8988T (cell line): ENCODE measurements around the gene ACKR3.
A peak's percentile ranks its signal among the peaks of the same experiment; 100 is the strongest.

Experiments
- DNase-seq: peaks from one replicate; pipeline ENCODE4 v3.0.0; 2011

The ACKR3 gene

DNA sequence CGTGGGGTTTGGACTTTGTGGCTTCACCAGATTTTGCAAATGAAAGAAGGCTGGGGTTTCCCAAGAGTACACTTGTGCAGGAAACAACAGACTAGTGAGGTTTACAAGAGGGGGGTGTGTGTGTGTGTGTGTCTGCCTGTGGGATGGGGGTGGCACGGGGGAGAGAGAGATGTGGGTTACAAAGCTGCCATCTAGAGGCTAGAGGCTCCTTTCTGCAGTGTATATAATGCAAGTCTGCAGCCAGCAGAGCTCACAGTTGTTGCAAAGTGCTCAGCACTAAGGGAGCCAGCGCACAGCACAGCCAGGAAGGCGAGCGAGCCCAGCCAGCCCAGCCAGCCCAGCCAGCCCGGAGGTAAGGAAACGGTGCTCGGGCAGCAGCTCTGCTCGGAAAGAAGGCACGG lies at the start of gene ACKR3:
TSS of gene ACKR3 (plus strand) at position 253 of the 401 bp plus-strand sequence. CDS start 10,641 bp downstream, outside the sequence.
- peak; percentile 75 for DNase-seq

- no peak for DNase-seq
These were observed 48.1 kb upstream of the ACKR3 start for GRCh38 chr2:236521556-236521955.

- DNase-seq, result no peak
These were observed 46.4 kb upstream of the ACKR3 start for GRCh38 chr2:236523249-236523648.

DNA sequence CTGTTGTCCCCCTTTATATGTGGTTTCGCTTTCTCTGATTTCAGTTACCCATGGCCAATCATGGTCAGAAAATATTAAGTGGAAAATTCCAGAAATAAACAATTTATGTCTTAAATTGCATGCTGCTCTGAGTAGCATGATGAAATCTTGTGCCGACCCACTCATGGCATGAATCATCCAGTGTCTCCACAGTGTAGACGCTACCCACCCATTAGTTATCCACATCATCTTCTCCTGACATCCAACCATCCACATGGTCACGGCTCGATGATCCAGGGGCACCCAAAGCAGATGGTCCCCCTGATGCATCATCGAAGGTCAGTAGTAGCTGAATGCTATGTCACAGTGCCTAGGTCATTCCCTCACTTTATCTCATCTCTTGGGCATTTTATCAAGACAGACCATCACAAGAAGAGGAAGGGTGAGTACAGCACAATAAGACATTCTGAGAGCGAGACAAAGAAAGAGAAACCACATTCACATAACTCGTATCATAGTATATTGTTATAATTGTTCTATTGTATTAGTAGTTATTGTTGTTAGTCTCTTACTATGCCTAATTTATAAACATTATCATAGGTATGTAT lies 44.1 kb upstream of the ACKR3 start:
- DNase-seq, result no peak

GRCh38 chr2:236526455-236527158 lies 43.0 kb upstream of the ACKR3 start:
- DNase-seq, result no peak

DNA sequence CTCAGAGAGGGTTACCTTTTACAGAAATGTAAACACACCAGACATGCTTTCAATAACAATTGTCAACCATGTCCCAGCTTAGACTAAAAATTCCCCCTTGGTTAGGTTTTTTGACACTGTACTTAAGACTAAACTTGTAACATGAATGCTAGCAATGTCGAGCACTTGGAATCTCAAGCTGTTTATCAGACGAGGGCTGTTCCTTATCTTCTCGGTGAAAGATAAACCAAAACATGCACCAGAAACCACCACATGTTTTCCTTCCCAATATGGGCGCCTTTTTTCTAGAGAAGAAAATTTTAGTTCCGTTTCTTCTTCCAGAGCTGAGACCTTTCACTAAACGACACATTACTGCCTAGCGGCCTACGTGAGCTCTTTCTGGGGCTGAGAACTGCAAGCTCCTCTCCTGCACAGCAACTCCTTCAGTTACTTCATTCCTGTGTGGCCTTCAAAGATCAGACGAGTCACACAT lies 42.4 kb upstream of the ACKR3 start:
- no peak for DNase-seq

DNA sequence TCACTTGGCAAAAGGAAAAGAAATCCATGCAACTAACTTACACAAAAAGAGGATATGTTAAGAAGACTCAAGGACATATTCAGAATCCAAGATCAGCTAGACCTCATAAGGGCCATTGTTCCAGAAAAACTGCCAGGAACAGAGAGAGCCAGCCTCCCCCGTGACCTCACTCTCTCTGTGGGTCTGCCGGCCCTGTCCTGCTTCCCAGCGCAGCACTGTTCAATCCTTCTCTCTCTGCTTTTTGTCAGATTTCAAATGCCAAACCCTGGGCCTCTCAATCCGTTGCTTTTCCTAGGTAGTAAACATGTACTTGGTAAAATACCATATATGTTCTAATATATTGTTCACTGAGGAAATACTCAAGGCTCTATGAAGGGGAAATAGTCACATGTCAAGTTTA lies 40.0 kb upstream of the ACKR3 start:
- DNase-seq, result no peak

- no peak for DNase-seq
These were observed 39.1 kb upstream of the ACKR3 start for GRCh38 chr2:236530512-236530911.

- DNase-seq, result no peak
These were observed 38.4 kb upstream of the ACKR3 start for GRCh38 chr2:236531195-236531594.

- DNase-seq, result no peak
These were observed 37.6 kb upstream of the ACKR3 start for GRCh38 chr2:236531996-236532395.

- no peak for DNase-seq
These were observed 36.3 kb upstream of the ACKR3 start for GRCh38 chr2:236533343-236533742.

- no peak for DNase-seq
These were observed 34.6 kb upstream of the ACKR3 start for GRCh38 chr2:236535024-236535423.

- no peak for DNase-seq
These were observed 32.8 kb upstream of the ACKR3 start for GRCh38 chr2:236536727-236537398.

DNA sequence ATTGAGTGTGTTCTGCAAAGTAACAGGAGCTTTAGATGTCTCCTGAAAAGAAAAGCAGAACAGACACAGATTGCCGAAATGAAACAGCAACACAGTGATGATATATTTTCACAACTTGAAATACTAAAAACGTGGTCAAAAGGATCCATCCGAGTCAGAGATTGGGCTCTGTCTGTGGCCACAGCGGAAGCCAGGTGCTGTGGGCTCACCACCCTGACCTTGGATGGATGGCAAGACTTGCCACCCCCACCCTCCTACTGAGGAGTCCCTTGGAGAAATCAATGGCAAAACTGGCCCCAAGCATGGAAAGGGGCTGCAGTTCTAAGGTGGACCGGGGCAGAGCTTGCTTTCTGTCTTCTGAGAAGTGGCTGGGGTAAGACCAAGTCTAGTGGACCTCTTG lies 31.4 kb upstream of the ACKR3 start:
- DNase-seq, result no peak

- DNase-seq, result no peak
These were observed 28.5 kb upstream of the ACKR3 start for GRCh38 chr2:236541008-236541562.

DNA sequence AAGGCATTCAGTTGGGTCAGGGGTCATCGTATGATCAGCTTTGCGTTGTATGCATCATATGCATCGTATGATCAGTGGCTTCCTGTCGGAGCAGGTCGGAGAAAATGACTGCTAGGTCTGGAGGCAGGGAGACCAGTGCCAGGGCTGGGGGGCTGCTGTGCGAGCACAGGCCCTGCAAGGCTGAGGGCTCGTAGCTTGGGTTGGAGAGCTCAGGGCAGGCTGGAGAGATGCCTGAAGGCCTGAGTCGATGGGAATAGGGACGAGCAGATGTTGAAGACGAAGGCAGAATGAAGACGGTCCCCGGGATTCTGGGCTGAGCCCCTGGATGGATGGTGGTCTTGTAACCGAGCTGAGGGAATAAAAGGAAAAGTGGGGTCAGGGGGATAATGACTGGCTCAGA lies 25.3 kb upstream of the ACKR3 start:
- no peak for DNase-seq

DNA sequence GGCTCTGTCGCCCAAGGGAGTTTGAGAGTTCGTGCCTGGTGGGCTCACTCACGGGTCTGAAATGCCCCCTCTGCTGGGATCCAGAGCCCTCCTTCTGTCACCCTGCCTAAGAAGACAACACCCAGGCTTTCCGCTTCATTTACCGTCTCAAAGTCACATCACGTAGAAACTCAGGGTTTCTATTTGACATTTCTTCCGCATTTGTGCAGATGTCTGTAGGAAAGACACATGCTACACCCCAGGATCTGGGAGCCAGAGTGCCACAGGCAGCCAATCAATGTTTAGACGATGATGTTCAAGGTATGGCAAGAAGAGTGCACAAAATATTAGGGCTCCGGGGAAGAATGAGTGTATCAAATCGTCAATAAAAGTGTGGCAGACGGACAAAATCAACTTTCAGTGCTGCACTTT lies 24.4 kb upstream of the ACKR3 start:
- DNase-seq, result no peak

DNA sequence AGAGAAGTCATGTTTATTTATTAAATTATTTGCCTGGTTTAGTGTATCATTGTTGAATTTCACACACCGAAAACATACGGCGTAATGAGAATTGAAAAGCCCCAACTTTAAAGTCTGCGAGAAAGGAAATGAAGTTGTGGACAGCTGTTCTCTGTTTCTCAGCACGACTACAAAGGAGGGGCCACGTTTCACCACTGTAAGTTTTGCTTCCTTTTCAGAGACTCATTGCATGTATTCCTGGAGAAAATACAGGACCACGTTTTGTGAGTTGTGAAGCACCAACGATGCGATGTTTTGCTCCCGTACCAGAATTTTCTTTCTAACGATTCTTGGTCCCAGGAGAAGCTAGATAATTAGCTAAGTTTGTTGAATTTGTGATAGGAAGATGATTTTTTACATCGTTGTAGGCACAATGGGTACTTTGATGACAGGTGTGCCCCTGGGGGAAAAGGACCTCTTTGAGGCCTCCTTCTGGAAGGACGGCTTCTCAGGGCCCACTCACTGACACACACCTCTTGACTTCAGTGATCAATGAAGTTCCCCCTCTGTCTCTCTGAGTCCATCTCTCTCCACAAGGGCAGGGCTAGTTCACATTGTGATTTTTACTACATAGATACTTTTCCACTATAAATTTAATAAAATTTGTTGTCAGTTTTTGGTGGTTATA lies 23.7 kb upstream of the ACKR3 start:
- DNase-seq, result no peak

- no peak for DNase-seq
These were observed 23.0 kb upstream of the ACKR3 start for GRCh38 chr2:236546561-236547002.

GRCh38 chr2:236547725-236548124 lies 21.9 kb upstream of the ACKR3 start:
- DNase-seq, result no peak

GRCh38 chr2:236548179-236548921 lies 21.3 kb upstream of the ACKR3 start:
- DNase-seq, result no peak

DNA sequence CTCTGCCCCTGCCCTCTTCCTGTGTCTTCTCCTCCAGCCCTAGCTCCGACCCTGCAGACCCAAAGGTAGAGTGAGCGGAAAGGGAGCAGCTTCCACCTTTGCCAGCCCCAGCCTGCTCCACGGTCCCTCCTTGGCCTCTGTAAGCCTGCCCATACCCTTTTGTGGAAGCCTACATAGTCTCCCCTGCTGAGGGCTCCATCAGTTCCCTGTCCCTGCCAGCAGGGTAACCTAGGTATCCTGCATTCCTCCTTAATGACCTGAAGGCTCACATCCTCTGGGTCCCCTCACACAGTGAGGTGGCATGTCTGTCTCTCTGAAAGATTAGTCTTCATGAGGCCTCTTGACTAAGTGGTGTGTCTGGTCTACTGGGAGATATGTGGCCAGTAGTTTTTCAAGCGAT lies 20.5 kb upstream of the ACKR3 start:
- no peak for DNase-seq
